Measurements from ENCODE around the gene CDH2. TPM values are rescaled to one million over a fixed set of nuclear protein-coding genes. Genes with fewer than 3 reads are reported as not detected.
A peak's percentile ranks its signal among the peaks of the same experiment; 100 is the strongest.

CDH2 gene
- total and polyA plus RNA-seq, 4 donors: 14.2 to 49.5 (median 26.4) TPM

- peaks cover 0 to 9% (median 3%) of the 10 kb centered on the region in 4 donors for H3K4me1 ChIP-seq (ENCODE audit: control insufficient read depth in 4 of 4, insufficient read depth in 4 of 4, low read length in 3 of 4)
- 96% methylated on average over 7 of the region's 7 CpGs for WGBS
- DNase-seq (ENCODE audit: low spot score): no peak
- no peak for TF ChIP-seq TAF1 (conservative IDR thresholded peaks at IDR 0.05)
- TF ChIP-seq SP1 (IDR thresholded peaks at IDR 0.05): no peak
- no peak for TF ChIP-seq RAD21 (IDR thresholded peaks at IDR 0.05)
- no peak for TF ChIP-seq JUND (IDR thresholded peaks at IDR 0.05)
- no peak for TF ChIP-seq RXRA (IDR thresholded peaks at IDR 0.05)
- no peak for TF ChIP-seq ATF3 (IDR thresholded peaks at IDR 0.05)
- TF ChIP-seq FOXA1 (IDR thresholded peaks at IDR 0.05): no peak
- no peak for TF ChIP-seq FOXA2 (IDR thresholded peaks at IDR 0.05)
- no peak for TF ChIP-seq HNF4A (conservative IDR thresholded peaks at IDR 0.05)
- TF ChIP-seq YY1 (IDR thresholded peaks at IDR 0.05): no peak
- no peak for TF ChIP-seq MAX (IDR thresholded peaks at IDR 0.05)
- TF ChIP-seq CTCF (IDR thresholded peaks at IDR 0.05; ENCODE audit: low read depth, low read length, missing input control): no peak
- no peak for TF ChIP-seq NR2F2 (IDR thresholded peaks at IDR 0.05)
- TF ChIP-seq REST (IDR thresholded peaks at IDR 0.05): no peak
- TF ChIP-seq HNF4G (IDR thresholded peaks at IDR 0.05): no peak
- no peaks in the 10 kb centered on the region for H3K27me3 ChIP-seq (ENCODE audit: control insufficient read depth in 4 of 4, insufficient read depth in 4 of 4, low read length in 3 of 4)
- H3K27ac ChIP-seq (ENCODE audit: low read depth in 1 of 2, low read length in 2 of 2): no peak overlapping the region
- H3K9me3 ChIP-seq (ENCODE audit: control insufficient read depth in 4 of 4, low read length in 3 of 4): no peaks in the 10 kb centered on the region
- H3K9ac ChIP-seq (ENCODE audit: low read depth in 1 of 2, low read length in 2 of 2): no peak overlapping the region
- no peak overlapping the region for H3K4me3 ChIP-seq (ENCODE audit: low read depth in 1 of 3, low read length in 3 of 3)
- peaks cover 0 to 1% (median 0%) of the 10 kb centered on the region in 4 donors for H3K36me3 ChIP-seq (ENCODE audit: control insufficient read depth in 4 of 4, insufficient read depth in 3 of 4, low read depth in 1 of 4, low read length in 3 of 4)
Measured at GRCh38 chr18:28134774-28135173, 42.2 kb downstream of the CDH2 start.

GRCh38 chr18:28132084-28132483, 44.8 kb downstream of the CDH2 start:
- no peaks in the 10 kb centered on the region for H3K27me3 ChIP-seq (ENCODE audit: control insufficient read depth in 4 of 4, insufficient read depth in 4 of 4, low read length in 3 of 4)
- DNase-seq (ENCODE audit: low spot score): no peak
- peaks cover 0 to 27% (median 19%) of the 10 kb centered on the region in 4 donors for H3K4me1 ChIP-seq (ENCODE audit: control insufficient read depth in 4 of 4, insufficient read depth in 4 of 4, low read length in 3 of 4)
- H3K27ac ChIP-seq (ENCODE audit: low read depth in 1 of 2, low read length in 2 of 2): peak overlapping the region in 1 of 2 donors; percentile 30
- peaks cover 0 to 1% (median 0%) of the 10 kb centered on the region in 4 donors for H3K36me3 ChIP-seq (ENCODE audit: control insufficient read depth in 4 of 4, insufficient read depth in 3 of 4, low read depth in 1 of 4, low read length in 3 of 4)
- WGBS: 49% methylated on average over 5 of the region's 5 CpGs
- H3K9ac ChIP-seq (ENCODE audit: low read depth in 1 of 2, low read length in 2 of 2): peak overlapping the region in 1 of 2 donors; percentile 14
- no peak overlapping the region for H3K4me3 ChIP-seq (ENCODE audit: low read depth in 1 of 3, low read length in 3 of 3)
- no peaks in the 10 kb centered on the region for H3K9me3 ChIP-seq (ENCODE audit: control insufficient read depth in 4 of 4, low read length in 3 of 4)
- TF ChIP-seq ZBTB33 (IDR thresholded peaks at IDR 0.05): no peak
- no peak for TF ChIP-seq JUND (IDR thresholded peaks at IDR 0.05)
- TF ChIP-seq REST (IDR thresholded peaks at IDR 0.05): no peak
- TF ChIP-seq GABPA (IDR thresholded peaks at IDR 0.05 in 1 of 2, conservative IDR thresholded peaks at IDR 0.05 in 1 of 2): no peak
- no peak for TF ChIP-seq FOXA1 (IDR thresholded peaks at IDR 0.05)
- no peak for TF ChIP-seq YY1 (IDR thresholded peaks at IDR 0.05)
- TF ChIP-seq MAX (IDR thresholded peaks at IDR 0.05): no peak
- TF ChIP-seq EGR1 (IDR thresholded peaks at IDR 0.05; ENCODE audit: low read depth in 2 of 2): no peak
- TF ChIP-seq RXRA (IDR thresholded peaks at IDR 0.05): no peak
- TF ChIP-seq TAF1 (conservative IDR thresholded peaks at IDR 0.05): no peak
- no peak for TF ChIP-seq ATF3 (IDR thresholded peaks at IDR 0.05)
- TF ChIP-seq RAD21 (IDR thresholded peaks at IDR 0.05): no peak
- TF ChIP-seq FOXA2 (IDR thresholded peaks at IDR 0.05): no peak
